GM18526 (cell line): ENCODE results near the gene SPATA31D1.

ENCODE experiments used
- POLR2A ChIP-seq: IDR thresholded peaks from 3 replicates; pipeline ENCODE4 v1.6.1; 2011; ENCODE audit not compliant: insufficient read length; ENCODE audit errors: extremely low read depth

Gene SPATA31D1

GRCh38 chr9:81999806-82000205 lies 11.2 kb downstream of the SPATA31D1 start:
- TF ChIP-seq POLR2A, result no peak

GRCh38 chr9:82010711-82011110 lies 22.1 kb downstream of the SPATA31D1 start:
- TF ChIP-seq POLR2A, result no peak

GRCh38 chr9:82011133-82011532 lies 22.6 kb downstream of the SPATA31D1 start:
- no peak for TF ChIP-seq POLR2A

GRCh38 chr9:82012276-82012675 lies 23.7 kb downstream of the SPATA31D1 start:
- no peak for TF ChIP-seq POLR2A

- no peak for TF ChIP-seq POLR2A
Observed at GRCh38 chr9:82020331-82020730, 31.8 kb downstream of the SPATA31D1 start.

GRCh38 chr9:82021198-82021597 lies 32.6 kb downstream of the SPATA31D1 start:
- TF ChIP-seq POLR2A, result no peak

- no peak for TF ChIP-seq POLR2A
Observed at GRCh38 chr9:82022121-82022520, 33.5 kb downstream of the SPATA31D1 start.

GRCh38 chr9:82024908-82025307 lies 36.3 kb downstream of the SPATA31D1 start:
- no peak for TF ChIP-seq POLR2A

- no peak for TF ChIP-seq POLR2A
Observed at GRCh38 chr9:82031538-82032280, 43.1 kb downstream of the SPATA31D1 start.

GRCh38 chr9:82034956-82035731 lies 46.6 kb downstream of the SPATA31D1 start:
- no peak for TF ChIP-seq POLR2A

GRCh38 chr9:82036086-82036485 lies 47.5 kb downstream of the SPATA31D1 start:
- no peak for TF ChIP-seq POLR2A

GRCh38 chr9:82037126-82037525 lies 48.6 kb downstream of the SPATA31D1 start:
- no peak for TF ChIP-seq POLR2A

GRCh38 chr9:82038897-82039296 lies 50.3 kb downstream of the SPATA31D1 start:
- TF ChIP-seq POLR2A, result no peak
